Stimulated activated CD8-positive, alpha-beta memory T cell treated with anti-CD3 and anti-CD28 coated beads, Interleukin-2, amount 100 ng/mL, for 1 hour (primary cell): Measurements from ENCODE around the gene SOHLH1.

Source experiments
- DNase-seq, 2 donors: peaks; one replicate each; pipeline ENCODE4 v3.0.0-alpha.2; 2020; ENCODE audit warnings: low read depth in 2 of 2

The SOHLH1 gene, protein sequence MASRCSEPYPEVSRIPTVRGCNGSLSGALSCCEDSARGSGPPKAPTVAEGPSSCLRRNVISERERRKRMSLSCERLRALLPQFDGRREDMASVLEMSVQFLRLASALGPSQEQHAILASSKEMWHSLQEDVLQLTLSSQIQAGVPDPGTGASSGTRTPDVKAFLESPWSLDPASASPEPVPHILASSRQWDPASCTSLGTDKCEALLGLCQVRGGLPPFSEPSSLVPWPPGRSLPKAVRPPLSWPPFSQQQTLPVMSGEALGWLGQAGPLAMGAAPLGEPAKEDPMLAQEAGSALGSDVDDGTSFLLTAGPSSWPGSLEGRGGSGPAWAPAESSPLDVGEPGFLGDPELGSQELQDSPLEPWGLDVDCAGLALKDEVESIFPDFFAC

DNA sequence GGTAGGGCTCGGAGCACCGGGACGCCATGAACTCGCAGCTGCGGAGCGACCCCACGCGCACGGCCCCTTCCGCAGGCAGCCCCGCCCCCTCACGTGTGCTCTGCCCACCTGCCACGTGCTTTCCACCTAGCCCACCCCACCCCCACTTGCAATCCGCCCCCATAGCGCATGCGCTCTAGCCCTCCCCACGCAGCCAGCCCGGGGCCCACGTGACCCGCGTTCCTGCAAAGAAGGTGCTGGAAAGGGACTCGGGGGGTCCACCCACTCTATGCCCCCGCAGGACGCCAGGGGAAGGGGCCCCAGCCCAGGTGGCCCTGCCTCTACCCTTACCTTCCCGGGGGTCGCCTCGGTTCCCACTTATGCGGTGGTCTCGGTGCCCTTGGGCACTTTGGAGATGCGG, at the start of gene SOHLH1:
TSS of gene SOHLH1 (minus strand) at position 42 of the 400 bp plus-strand sequence. CDS start at position 28, 14 bp downstream.
- DNase-seq = no peak

DNA sequence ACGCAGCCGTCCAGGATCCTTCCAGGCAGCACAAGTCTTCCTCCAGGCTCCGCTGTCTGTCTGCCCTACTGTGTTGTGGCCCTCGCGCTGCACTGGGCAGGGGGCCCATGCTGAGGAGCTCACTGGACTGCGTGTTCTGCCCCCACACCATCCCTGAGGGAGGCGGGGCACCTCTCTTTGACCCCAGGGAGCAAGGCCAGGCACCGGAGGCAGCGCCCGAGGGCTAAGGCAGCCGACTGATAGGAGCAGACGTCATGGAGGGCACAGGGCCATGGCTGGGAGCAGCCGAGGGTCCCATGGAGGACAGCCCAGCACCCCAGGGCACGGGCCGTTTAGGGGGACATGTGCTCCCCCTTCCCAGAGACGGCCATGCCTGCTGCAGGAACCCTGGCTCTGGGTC, 49.4 kb upstream of the SOHLH1 start:
- DNase-seq = no peak

DNA sequence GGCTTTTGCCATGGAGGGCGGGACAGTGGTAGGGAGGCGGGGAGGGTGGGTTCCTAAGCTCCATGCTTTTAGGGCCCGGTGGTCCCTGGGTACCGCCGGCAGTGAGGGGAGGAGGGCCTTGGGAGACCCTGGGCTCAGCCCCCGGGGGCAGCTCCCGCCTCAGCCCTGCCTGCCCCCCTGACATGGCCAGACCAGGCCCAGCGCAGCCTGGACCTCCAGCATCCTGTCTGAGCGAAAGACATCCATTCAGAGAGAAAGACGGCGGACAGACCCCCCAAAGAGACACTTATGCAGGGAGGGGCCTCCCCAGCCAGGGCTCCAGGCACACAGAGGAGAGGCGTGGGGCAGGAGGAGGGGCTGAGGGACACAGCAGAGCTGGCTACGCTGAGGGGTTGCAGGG, 48.0 kb upstream of the SOHLH1 start:
- no peak for DNase-seq

DNA sequence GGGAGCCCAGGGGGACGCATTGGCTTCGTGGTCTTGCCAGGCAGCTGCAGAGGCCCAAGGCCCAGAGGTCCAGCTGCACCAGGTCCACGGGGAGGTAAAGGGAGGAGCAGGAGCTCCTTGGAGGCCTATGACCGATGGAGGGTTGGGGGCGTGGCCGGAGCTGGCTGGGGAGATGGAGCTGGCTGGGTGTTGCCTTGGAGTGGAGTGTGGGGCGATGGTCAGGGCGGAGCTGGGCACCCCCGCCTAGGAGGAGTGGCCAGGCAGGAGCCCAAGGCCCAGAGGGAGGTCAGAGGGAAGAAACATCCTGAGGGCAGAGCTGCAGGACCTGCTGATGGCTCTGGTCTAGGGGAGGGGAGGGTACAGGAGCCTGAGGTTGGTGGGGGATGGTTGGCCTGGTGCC, 47.3 kb upstream of the SOHLH1 start:
- no peak for DNase-seq

DNA sequence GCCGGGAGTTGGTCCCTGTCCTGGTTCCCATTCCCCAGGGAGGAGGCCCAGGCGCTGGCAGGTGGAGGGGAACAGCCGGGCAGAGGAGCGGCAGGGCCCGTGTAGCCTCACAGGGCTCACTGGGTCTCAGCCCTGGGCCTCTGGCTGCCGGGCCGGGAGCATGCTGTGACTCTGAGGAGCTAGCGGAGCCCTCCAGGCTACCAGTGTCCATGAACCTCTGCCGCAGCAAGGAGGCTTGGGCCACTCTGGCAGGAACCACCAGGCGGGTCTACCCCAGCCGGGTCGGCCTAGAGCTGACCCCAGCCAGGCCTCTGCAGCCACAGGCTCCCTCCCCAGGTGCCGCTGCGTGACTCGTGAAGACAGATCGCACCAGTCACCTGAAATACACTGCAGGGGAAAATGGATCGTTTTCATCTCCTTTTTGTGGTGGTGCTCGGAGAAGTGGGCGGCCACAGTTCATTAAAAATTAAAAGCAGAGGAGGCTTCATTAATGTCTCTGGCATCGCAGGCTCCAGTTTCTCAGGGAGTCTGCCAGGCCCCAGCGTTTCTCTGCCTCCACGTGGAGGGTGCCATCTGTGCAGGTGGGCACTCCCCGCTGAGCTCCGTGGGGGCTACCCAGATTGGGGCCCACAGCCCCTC, 46.5 kb upstream of the SOHLH1 start:
- DNase-seq = no peak

DNA sequence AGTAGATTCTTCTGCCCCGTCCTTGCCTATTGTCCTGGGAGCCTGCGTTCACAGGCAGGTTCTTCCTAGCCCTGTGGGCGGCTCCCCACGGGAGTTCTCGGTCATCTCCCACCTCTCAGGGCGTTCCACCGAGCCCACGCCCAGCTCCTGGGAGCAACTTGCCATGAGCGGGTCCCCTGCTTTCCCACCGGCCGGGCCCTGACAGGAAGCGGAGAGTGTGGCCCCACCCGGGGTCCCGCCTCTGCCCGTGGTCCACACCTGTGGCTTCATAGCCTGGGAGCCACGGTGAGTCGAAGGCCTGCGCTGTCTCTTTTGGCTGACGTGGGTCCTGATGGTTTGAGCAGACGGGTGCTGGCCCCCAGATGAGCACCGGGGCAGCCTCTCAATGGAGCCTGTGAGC, 45.9 kb upstream of the SOHLH1 start:
- DNase-seq = no peak

DNA sequence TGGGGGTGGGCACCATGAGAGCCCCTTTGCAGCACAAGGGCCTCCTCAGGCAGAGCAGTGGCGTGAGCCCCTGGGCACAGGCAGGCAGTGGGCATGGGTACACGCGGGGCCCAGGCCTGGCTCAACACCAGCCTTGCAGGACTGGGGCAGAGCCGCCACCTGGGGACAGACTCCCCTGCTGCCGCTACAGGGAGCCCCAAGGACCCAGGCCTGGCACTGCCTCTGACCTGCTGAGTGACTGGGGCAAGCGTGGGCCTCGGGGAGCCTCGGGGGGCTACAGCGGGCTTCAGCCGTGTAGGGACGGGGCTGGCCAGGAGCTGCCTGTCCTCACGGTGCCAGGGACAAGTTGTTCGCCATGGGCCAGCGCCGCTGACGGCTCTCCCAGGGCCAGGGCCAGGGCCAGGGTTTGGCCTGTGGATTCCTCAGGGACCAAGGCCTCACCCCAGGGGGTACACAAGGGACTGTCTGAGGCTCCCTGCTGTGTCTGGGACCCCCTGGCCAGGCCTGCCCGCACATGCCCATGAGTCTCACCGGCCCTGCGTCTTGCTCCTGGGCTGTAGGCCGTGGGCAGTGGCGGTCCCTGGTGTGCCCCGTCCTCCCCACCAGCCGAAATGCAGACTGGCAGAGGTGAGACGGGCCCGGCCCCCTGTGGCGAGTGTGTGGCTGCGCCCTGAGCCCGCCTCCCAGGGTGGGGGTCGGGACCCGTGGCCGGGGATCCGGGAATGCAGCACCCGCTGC, 45.2 kb upstream of the SOHLH1 start:
- no peak for DNase-seq

DNA sequence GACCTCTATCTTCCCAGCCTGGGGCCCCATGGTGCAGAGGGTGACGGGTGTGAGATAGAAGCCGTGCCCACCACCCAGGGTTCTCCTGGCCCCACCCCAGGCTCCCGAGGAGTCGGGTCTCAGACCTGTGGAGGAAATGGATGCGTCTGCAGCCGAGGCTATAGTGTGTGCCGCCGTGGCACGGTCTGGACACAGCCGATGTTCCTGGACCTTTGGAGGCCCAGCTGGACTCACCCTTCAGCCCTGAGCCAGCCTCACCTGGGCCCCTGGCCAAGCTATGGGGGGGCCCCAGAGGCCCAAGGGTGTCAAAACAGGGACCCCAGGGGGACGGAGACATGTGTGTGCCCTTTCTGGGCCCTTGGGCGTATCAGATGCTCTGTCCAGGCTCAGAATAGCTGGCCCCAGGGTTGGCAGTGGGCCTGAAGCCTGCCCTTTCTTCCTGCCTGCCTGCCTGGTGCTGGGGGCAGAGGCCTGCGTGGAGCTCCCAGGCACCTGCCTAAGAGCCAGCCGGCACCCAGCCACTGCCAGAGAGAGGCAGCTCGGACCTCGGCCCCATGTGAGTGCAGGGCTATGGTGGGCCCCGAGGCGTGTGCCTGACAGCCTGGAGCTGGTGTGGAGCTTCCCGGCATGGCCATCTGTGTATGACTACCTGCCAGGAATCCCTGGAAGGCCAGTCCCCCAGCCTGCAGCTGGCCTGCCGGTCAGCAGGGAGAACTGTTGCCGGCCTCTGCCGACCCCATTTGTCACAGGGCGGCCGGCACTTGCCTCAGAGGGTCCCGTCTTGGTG, 44.5 kb upstream of the SOHLH1 start:
- DNase-seq = no peak

DNA sequence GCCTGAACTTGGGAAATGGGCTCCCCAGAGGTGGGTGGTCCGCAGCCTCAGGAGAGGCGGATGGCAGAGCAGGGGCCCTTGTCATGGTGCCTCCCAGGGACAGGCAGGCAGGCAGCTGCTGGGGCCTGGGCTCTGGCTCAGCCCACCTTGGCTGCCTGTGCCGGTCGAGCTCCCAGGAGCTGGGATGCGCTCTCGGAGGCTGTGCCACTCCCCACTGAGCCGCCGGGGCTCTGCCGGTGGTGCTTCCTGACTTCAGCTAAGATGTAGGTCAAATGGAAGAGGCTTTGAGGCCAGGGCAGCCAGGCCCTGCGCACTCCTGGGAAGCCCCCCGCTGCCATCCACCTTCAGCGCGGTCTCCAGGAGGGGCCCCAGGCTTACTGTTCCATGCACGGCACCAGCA, 43.7 kb upstream of the SOHLH1 start:
- DNase-seq = no peak

DNA sequence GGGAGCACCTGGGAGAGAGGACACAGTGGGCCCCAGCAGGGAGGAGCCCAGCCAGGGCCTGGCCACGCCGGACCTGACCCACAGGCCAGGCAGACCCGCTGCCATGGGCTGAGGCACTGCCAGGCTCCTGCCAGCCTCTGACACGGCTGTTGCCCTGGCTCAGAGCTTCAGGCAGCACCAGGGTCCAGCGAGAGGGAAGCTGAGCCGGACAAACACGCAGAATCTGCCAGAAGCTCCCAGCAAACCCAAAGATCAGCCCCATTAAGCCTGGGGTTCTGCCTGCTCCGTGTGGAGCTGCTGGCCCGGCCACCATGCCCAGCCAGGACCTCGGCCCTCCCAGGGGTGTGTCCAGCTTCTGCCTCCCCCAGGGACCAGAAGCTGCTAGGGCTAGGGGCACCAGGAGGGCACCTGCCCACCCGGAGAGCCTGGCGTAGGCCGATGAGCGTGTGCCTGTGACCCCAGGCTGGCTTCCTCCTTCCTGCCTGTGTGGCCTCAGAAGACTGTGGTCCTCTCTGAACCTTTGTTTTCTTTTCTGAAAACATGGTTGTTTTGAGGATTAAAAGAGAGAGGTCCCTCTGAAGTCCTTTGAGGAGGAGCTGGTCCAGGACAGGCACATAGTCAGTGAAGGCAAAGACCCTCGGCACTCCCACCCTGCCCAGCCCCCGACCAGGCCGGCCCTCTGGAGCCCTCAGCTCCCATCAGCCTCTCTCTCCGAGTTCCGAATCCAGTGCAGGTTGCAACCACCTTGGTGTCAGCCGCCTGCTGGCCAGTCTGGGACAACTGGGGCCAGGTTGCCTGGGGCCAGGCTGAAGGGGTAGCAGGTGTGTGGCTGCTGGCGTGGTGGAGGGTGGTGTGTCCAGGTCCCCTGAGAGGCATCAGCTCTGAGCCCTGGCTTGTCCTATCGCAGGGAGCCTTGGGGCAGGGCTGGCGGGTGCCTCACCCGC, 42.3 kb upstream of the SOHLH1 start:
- no peak for DNase-seq

DNA sequence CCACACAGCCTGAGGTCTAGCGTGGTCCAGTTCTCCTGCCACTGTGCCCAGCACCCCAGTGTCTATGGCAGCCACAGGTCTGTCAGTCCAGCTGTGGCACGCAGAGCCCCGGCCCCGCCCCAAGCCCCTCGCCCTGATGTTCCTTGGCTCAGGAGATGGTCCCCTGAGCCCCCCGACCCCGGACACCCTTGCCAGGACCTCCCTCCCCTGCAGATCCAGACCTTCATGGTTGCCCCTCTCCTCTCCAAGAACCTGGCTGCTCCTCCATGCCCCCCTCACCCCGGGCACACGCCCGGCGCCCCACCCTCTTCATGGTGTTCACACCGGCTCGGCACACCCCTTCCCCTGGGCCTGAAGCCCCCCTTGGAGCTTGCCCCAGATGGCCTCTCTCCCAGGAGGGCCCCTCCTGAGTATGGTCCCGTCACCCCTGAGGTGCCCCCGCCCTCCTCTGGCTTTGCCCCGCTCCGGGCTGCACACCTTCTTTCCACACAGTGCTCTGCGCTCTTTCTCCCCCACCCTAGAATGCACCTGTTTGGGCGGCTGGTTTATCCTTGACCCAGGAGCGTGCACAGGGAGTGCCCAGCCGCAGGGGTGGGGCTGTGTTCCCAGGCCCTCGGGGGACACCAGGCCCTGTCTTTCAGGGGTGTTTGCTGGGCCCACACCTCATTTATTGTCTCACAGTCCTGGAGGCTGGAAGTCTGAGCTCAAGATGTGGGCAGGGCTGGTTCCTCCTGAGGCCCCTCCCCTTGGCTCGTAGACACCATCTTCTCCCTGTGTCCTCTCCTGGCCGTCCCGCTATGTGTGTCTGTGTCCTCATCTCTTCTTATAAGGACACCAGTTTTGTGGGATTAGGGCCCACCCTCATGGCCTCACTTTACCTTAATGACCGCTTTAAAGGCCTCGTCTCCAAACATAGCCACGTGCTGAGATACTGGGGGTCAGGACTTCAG, 40.3 kb upstream of the SOHLH1 start:
- no peak for DNase-seq

DNA sequence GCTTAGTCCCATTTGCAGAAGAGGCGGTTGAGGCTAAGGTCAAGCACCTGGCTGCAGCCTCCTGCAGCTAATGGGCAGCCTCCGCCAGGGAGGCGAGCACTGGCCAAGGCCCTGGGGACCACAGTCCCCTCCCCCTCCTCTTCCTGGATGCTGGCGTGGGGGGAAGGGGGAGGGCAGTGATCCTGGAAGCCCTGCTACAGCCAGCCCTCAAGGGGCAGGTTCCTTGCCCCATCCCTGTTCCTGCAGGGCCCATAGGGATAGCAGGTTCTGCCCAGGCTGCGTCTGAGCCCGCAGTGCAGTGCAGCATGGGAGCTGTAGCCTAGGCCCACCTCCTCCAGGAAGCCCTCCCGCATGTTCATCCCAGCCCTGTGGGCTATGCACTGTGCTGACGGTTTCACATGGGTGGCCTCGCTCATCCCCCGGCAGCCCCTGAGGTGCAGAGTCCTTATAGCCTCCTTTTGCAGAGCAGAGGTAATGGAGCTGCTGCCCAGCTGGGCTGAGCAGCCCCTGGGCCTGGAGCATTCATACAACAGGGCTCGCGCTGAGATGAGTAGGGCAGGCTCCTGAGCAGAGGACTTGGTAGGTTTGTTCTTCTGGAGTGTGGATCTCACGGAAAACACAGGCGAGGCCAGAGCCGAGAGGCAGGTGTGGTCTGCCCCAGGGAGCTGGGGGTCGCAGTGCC, 38.7 kb upstream of the SOHLH1 start:
- no peak for DNase-seq

DNA sequence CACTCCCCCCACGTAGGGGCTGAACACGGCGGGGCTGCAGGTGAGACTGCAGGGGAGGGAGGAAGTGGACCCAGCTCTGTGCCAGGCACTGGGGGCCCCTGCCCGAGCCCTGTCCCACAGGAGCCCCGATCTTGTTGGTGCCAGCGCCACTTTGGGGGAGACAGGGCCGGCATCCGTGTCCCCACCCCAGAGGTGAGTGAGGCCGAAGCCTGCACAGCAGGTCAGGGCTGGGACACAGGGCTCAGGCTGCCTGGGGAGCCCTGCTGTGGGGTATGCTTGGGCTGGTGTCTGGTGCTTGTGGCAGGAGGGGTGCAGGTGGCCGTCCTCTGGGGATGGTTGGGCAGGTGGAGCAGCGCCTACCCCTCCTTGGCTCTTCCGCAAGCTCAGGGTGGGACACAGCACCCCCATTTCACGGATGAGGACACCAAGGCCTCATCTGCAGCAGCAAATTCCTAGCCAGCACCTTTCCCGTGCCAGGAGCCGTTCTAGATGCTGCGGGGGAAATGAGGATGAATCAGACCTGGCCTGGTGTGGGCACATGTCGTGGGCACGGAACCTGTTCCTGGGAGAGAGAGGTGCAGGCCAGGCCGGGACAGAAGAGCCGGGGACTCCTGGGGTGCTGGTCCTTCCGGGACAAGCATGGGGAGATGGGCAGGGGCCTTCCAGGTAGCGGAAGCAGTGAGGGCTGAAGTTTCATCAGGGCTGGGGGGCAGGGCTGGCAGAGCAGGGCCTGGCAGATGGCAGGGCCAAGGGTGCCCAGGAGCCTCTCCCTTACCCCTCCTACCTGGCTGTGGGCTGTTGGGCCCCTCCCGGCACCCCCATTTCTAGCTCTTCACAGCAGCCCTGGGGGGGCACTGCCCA, 37.9 kb upstream of the SOHLH1 start:
- no peak for DNase-seq

DNA sequence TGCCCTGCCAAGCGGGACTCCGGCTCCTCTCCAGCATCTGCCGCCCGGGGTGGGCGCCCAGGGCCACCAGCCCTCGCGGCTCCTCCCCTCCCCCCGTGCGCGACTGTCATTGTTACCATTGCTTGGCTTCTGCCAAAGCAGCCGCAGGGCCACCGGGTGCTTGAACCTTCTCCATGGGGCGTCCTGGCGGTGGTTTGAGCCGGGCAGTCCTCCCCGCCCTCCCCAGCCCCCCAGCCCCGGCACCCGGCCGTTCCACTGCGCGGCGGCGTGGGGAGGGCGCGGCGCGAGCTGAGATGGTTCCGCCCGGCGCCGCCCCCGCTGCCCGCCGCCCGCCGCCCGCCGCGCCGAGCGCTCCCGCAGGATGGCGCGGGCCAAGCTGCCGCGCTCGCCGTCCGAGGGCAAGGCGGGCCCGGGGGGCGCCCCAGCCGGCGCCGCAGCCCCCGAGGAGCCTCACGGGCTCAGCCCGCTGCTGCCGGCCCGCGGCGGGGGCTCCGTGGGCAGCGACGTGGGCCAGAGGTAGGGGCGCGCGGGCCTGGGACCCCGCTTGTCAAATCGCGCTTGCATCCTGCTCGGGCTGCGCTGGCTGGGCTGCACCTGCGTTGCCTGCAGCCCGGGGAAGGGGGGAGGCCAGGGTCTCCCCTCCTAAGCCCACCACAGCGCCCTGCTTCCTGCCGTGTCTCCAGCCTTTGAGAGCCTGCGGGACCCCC, 37.1 kb upstream of the SOHLH1 start:
- no peak for DNase-seq

DNA sequence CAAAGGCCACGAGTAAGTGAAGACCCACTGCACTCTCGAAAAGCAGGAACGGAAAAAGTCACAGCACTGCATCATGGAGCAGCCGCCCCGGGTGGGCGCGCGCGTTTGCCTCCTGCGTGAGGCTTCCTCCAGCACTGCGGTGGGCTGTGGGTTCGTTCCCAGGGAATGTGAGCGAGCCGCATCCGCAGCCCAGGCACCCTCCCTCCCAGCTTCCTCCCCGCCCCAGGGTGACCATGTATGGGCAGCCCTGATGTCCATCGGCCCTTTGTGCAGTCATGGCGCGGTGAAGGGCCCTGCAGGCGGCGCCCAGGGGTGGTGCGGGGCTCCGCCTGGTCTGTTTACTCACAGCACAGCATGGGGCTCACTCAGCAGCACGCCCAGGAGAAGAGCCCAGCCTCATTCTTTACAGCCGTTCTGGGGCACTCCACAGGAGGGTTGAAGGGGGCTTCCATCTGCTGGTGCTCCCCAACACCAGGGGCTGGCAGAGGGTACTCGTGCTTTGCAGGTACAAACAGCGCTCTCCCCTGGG, 35.4 kb upstream of the SOHLH1 start:
- no peak for DNase-seq

DNA sequence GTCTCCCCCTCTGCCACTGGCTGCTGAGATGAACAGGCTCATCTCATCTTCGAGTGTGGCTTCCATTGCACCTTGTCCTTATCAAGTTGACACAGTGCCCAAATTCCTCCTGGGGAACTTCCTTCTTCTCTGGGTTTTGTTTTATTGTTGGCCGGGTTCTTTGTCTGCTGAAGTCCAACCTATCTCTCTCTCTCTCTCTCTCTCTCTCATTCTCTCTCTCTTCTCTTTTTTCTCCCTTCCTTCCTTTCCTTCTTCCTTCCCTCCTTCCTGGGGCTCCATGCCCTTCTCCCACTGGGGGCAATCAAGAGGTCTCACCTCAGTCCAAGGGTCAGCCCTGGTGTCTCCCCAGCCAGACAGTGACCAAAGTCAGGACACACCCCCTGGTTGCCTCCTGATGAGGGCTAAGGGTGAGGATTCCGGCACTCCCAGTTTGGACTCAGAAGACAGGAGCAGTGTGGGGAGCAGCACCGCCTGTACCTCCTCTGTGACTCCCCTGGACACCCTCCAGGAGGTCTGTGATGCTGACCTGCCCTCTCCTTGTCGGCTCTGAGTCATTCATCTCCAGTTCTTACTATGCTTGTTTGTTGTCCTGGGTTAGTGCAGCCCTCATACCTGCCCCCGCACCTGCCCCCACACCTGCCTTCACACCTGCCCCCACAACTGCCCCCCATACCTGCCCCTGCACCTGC, 33.4 kb upstream of the SOHLH1 start:
- no peak for DNase-seq

DNA sequence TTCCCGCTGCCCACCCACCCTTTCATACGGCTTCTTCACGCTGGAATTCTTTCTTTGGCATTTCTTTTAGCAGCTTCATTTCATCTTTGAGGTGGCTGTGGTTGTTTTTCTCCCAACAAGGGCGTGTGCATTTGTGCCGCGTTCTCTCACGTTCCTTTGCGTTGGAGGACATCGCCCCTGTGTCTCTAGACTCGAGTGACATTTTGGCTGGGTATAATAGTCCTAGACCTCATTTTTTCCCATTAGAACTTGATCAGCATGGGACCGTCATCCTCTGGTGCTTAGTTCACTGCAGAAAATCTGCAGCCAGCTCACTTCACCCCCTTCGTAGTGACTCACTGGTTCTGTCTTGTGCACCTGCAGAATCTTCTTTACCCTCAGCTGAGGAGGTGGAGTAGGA, 32.2 kb upstream of the SOHLH1 start:
- DNase-seq = no peak
